HG03460 (cell line): ENCODE results near the gene STRBP.
"Not testable (repeated sequence)": the region's sequence is repeated elsewhere in the genome, so short reads cannot be mapped to it uniquely, and the experiment has no call there.

ENCODE experiments used
- ATAC-seq: cut with Tn5 transposase; IDR thresholded peaks from one replicate; pipeline ENCODE4 v1.9.1; 2021; ENCODE audit not compliant: unreplicated experiment

STRBP gene

DNA sequence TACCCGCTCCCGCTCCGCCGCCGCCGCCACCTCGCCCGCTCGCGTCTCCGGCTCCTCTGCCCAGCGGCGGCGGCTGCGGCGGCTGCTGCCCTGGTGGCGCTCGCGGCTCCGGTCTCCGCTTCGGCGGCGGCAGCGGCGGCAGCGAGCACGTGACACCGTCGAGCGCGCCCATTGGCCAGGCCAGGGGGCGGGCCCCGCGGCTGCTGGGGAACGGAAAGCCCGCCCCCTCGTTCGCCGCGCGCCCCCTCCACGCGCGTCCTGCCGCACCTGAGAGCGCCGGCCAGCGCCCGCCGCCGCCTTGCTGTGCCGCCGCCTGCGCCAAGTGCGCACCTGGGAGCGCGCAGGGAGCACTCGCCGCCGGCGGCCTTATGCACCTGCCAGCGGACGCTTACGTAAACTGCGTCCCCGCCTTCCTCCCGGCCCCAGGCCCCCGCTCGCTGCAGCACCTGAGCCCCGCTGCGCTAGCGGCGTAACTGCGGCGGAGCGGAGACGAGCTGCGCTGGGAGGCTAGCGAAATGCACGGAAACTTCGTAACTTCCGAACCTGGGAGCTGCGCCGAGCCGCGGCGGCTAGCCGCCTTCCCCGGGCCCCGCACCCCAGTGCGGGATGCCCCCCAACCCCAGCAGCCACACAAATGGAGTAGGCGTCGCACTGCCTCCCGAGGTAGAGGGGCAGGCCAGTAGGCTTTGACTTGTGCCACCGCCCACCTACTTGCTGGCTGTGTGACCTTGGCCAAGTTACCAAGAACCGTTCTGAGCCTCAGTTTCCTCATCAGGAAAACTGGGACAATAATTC lies at the start of gene STRBP:
TSS of gene STRBP (minus strand) at position 122 of the 795 bp plus-strand sequence. CDS start 84,452 bp downstream, outside the sequence.
- peak; percentile 81 for ATAC-seq

DNA sequence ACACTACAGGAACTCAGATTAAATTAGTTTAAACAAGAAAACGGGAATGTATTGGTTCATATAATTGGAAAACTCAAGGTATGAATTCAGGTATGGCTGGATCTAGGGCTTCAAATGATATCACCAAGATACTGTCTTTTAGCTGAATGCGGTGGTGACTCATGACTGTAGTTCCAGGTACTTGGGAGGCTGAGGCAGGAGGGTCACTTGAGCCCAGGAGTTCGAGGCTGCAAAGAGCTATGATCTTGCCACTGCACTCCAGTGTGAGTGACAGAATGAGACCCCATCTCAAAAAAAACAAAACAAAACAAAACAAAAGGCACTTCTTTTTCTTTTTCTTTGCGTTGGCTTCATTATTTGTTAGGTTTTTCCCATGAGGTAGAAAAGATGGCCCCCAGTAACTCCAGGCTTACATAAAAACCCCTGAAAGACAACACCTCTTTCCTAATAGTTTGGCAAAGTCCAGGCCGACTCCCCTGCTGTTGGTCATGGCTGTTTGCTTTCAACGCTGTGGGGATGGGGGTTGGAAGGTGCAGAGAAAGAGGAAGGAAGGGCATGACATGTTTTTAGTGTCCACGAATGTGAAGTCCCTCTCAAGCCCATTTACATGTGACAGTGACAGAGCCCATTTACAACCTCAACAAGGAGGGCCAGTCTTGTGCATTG lies 47.8 kb upstream of the STRBP start:
- no peak for ATAC-seq

DNA sequence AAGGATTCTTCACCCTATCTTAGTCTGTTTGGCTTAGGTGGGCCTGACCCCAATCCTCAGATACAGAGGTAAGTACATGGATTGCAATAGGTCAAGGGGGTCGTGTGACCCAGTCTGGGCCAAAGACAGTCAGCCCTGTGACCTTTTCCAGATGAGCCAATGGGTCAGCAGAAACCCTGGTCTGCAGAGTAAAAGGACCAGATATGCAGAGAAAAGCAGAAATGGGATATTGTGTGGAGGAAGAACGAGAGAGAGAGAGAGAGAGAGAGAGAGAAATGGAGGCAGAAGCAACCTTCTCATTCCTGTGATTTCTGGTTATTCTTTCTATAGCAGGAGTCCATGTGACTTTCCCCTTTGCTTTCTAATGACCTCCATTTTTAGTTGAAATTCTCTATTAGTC lies 47.2 kb upstream of the STRBP start:
- no peak for ATAC-seq

DNA sequence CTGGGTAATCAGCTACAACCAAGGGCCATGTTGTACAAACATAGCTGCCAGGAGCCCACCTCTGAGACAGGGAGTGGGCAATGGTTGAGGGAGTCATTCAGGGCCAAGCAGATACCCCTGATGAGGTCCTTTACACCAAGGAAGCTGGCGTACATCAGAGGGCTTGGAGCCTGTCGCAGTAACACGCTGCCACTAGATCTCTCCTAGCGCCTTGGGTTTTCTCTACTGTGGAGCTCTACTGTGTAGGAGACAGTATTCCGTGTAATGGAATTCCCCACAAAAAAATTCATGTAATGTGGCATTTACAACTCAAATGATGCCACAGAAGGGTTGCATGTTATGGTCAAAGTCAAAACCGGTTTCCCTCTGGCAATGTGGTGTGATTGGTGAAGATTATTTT lies 46.2 kb upstream of the STRBP start:
- ATAC-seq, result no peak

DNA sequence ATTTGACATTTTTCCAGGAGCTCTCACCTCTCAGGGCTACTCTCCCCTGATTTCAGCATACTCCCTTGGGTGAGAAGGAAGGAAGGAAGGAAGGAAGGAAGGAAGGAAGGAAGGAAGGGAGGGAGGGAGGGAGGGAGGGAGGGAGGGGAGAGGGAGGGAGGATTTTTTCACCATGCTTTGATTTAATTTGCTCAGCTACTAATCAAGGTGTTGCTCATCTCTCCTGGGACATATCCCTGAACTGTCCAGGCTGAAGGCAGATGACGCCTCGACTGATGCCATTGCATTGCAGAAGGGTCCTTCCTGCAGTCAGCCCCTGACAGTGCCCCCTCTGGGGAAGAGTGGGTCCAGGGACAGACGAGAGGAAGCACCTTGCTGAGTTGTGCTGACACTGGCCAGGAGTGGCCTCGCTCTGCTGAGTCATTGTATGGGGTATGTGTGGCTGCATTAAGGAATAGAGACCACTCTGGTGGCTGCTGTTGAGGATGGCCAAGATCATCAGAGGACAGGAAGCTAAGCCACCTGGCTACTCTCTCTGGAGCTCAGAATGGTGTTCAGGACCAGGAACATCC lies 44.0 kb upstream of the STRBP start:
- ATAC-seq, result no peak

DNA sequence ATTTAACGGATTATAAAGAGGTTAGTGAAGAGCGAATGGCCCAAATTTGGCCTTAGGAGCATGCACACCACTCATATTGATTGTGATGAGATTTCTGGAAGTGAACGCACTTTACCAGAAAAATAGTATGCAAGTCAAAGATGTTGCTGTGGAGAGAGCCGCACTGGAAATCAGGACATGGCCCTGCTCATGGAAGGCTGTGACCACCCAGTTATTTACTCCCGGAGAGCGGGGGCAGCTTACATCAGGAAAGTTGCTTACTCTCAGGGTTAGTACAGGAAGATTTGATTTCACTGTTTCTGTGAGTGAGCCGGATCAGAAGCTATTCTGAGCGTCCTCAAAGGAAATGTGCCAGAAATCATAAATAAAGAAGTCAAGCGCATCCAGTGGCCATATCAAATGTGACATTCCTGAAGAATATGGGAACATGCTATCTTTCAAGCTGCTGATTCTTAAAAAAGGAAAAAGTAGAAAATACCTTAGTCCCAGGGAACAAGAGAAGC lies 42.9 kb upstream of the STRBP start:
- ATAC-seq, result no peak

DNA sequence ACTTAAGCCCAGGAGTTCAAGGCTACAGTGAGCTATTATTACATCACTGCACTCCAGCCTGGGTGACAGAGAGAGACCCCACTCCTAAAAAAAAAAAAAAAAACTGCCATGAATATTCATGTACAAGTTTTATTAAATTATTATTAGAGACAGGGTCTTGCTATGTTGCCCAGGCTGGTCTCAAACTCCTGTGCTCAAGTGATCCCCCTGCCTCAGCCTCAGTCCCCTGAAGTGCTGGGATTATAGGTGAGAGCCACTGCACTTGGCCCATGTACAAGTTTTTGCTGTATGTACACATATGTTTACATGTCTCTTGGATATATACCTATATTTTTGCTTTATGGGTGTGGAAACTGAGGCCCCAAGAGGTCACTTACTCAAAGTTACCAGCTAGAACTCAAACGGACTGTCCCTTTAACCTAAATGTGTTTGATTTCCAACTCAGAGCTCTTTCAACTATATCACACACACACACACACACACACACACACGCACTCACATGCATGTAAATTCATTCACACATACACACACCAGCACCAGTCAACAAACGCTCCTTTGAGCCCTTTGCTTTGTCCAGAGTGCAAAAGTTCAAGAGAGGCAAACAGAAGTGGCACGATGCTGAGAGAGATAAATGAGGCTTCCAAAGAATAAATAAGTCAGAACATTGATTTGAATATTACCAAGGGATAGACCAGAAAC lies 42.3 kb upstream of the STRBP start:
- no peak for ATAC-seq

DNA sequence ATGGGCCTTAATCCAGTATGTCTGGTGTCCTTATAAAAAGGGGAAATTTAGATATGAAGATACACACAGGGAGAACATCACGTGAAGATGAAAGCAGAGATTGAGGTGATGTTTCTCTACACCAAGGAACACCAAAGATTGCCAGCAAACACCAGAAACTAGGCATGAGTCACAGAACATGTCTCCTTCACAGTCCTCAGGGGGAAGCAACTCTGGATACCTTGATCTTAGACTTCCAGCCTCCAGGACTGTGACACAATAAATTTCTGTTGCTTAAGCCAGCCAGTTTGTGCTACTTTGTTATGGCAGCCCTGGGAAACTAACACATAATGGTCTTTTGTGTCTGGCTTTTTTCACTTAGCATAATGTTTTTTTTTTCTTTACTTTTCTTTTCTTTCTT lies 41.2 kb upstream of the STRBP start:
- ATAC-seq, result no peak

DNA sequence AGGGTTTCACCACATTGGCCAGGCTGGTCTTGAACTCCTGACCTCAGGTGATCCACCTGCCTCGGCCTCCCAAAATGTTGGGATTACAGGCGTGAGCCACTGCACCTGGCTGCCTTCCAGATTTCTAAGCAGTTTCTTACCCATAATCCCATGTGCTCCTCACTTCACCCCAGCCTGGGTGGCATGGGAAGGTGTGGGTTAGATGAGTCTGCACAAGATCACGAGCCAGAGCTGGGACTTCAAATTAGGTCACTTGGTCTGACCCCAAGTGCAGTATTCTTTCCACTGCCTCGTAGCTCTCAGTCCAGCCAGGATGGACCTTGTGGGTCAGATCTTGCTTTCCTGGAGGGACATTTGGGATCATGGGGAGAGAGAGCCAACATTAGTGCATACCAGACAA lies 37.5 kb upstream of the STRBP start:
- ATAC-seq, result no peak

DNA sequence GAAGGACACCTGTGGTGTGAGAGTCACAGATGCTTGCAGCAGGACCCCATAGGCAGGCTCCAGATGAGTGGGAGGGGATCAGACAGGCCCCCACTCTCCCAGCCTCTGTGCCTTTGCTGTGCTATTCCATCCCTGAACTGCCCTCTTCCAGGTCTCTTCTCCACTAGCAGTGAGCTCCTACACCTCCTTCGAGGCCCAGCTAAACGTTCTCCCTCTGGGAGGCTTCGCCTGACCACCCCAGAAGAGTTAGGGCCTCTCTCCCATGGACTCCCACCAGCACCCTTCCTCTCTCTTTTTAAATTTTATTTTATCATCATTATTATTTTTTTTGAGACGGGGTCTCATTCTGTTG lies 35.9 kb upstream of the STRBP start:
- ATAC-seq, result no peak

DNA sequence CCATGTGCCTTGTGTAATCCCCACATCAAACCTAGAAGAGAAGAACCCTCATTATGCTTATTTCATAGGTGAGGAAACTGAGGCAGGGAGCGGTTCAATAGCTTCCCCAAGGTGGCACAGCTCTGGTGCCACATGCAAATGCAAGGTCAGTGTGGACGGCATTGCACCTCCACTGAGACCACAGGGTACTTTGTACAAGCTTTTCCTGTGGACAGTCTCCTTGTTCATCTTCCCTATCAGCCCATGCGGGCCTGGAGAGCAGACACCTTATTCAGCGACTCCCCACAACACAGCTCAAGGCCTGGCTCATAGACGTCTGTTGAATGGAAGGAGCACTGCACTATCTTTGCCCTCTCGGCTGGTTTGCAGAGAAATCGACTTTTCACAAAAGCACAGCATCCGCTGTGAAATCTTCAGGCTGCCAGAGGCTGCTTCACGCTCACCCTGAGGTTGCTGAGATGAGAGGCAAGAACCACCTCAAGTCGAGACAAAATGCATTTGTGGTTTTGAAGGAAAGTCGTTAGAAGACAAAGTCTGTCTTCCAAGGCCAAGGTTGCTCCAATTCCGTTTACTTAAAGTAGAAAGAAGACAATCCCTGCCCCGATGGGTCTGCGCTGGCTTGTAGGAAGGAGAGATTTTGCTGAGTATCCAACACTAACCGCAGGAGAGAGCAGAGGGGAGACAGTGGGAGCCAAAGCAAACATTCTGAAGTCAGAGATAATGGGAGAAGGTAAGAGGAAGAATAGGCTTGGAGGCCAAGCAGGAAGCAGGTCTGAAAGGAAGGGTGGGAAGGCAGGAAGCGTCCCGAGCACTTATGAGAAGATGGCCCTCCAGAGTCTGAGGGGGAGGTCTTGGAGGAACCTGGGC lies 34.2 kb upstream of the STRBP start:
- ATAC-seq, result no peak

DNA sequence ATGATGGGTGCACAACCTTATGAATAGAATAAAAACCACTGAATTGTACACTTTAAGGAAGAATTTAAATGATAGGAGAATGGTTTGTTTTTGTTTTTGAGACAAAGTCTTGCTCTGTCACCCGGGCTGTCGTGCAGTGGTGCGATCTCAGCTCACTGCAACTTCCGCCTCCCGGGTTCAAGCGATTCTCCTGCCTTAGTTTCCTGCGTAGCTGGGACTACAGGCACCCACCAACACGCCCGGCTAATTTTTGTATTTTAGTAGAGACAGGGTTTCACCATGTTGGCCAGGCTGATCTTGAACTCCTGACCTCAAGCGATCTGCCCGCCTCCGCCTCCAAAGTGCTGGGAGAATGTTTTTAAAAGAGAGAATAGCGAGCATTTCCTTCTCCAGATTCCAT lies 33.5 kb upstream of the STRBP start:
- ATAC-seq, result not testable (repeated sequence)

DNA sequence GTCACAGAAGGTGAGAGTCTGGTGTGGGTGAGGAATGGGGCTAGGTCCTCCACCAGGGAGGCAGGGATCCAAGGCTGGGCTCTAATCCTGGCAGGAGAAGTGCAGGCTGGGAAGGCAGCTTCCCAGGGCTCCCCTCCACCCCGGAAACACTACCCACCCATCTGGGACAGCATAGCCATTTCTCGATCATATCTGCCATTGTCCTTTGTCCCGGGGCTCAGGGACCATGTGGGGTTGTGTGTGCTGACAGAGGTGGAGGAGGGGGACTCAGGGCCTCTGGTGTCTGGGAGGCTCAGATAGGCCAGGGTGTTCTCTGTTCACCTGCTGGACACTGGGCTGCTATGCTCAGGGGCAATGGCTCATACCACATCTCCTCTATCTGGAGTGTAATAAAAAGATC lies 32.2 kb upstream of the STRBP start:
- ATAC-seq, result no peak

DNA sequence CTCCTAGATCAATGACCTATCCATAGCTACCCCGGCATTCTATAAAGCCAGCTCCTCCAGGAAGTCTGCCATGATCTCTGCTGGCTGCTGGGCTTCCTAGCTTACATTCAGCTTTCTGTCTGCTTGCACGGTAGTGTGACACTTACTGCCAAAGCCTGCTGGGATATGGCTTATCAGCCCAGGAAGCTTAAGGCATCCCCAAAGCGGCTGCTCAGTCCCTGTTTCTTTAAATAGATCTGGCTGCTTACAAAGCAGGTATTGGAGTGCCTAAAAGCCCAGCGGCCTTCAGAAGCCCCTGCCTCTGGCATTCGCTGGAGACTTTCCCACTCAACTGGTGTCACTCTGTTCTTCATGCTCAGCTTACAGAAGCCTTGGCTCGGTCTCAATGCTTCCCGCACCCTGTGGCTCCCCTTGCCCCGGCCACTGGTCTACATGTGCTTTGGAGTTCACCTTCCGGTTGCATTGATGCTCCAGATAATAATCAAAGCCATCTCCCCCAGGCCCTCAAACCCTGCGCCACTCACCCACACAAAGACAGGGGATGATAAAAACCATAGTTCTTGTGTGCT lies 31.3 kb upstream of the STRBP start:
- no peak for ATAC-seq

DNA sequence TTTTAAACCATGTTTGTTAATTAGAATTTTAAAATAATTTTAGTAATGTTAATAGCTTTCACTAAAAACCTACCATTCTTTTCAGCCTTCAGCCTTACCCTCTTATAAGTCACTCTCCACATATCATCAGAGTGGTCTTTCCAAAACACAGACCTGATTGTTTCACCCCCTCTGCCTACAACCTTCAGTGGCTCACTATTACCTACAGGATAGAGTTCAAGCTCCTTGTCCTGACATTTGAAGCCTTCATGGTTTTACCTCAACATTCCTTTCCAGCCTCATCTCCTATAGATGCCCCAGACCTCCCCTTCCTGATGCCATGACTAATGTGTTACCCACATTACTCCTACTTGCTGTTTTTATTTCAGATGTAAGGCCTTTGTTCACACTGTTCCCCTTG lies 27.8 kb upstream of the STRBP start:
- no peak for ATAC-seq

DNA sequence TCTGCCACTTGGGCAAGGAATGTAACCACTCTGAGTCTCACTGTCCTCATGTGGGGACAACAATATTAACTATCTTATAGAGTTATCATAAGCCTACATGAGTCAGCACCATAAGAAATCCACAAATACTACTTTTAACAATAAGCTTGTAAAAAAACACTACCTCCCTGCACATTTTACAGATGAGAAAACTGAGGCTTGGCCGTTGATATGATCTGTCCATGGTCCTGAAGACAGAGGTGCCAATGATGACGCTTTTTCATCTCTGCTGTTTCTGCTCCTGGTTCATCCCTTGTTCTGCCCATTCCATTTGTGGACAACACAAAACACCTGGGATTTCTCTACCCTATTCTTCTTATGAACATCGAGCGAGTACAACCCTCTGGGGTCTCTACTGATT lies 23.4 kb upstream of the STRBP start:
- ATAC-seq, result no peak

DNA sequence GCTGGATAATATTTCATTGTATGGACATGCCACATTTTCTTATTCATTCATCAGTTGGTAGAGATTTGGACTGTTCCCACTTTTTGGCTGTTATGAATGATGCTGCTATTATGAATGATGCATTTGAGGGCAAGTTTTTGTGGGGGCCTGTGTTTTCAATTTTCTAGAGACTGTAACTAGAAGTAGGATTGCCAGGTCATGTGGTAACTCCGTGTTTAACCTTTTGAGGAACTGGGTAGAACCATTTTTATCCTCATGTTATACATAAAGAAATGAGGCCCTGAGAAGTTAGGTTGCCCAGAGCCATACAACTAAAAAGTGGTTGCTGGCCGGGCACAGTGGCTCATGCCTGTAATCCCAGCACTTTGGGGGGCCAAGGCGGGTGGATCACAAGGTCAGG lies 22.4 kb upstream of the STRBP start:
- ATAC-seq, result no peak

DNA sequence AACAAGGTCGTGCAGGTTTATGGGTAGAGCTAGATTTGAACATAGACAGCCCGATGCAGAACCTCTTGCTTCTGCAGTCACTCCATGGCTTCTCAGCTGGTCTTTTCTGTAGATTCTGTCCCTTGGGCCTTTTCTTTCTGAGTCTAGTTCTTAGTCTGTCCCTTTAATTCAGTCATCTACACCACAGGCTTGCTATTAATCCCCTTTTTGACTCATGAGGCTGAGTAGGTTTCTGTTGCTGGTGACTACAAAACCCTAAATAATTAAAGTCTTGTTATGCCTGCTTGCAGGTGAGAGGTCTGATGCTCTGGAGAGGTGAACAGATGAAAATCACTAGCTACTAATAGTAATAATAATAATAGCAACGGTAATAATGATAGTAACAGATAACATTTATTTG lies 19.3 kb upstream of the STRBP start:
- no peak for ATAC-seq

DNA sequence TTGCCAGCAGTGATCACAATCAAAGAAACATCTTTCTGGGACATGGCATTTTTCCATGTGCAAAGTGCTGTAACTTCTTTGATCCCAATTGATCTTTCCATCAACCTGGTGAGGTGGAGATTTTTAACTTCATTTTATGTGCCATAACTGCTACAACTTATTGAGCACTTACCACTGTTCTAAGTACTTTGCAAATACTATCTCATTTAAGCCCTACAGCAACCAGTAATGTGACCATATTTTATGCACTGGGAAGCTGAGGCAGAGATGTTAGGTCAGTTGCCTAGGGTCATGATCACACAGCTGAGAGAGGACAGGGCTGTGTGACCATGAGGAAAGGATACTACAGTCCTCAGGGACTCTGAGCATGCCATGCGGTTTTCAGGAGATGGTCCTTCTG lies 17.9 kb upstream of the STRBP start:
- no peak for ATAC-seq

DNA sequence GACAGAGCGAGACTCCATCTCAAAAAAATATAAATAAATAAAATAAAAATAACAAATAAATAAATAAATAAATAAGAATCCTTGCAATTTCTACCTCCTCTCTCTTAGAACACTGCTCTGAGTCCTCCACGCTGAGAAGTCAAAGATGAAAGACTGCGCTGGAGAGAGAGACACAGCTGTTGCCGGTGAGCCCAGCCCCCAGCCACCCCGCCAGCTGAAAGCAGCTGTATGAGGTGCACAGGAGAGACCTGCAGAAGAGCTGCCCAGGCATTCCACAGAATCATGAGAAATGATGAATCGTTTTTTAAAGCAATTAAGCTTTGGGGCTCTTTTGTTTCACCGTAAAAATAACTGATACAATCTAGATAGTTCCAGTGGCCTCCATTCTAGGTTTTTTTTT lies 16.3 kb upstream of the STRBP start:
- no peak for ATAC-seq
